Naive thymus-derived CD4-positive, alpha-beta T cell (primary cell): ENCODE measurements around the gene GRM4. TPM values are rescaled to one million over a fixed set of nuclear protein-coding genes. Genes with fewer than 3 reads are reported as not detected.

ENCODE experiments used
- ATAC-seq: fragments of 150-1000 bp; cut with Tn5 transposase; 2 replicates; pipeline ENCODE4 v1.10.0; 2021; ENCODE audit warnings: mild to moderate bottlenecking, moderate library complexity
- CTCF ChIA-PET: fragments of 350-600 bp; sonication (Branson Sonifier 250); formaldehyde crosslinking; loops from one replicate; lab custom pipeline; 2021; ENCODE audit warnings: antibody characterized with exemption; lab: Charles Lee
- POLR2A ChIA-PET: fragments of 350-600 bp; sonication (Branson Sonifier 250); formaldehyde crosslinking; loops from one replicate; lab custom pipeline; 2021; ENCODE audit warnings: antibody characterized with exemption, inconsistent platforms; lab: Charles Lee
- DNase-seq, 9 donors: peaks; one replicate each; pipeline versions ENCODE4 v3.0.0 to v3.0.0-alpha.2; 2020 to 2022; ENCODE audit warnings: mixed read lengths in 1 of 9
- H3K27ac ChIP-seq: one replicate; pipeline ENCODE4 v1.7.0; 2013; ENCODE audit warnings: mild to moderate bottlenecking, low read depth, low read length, moderate library complexity
- H3K27me3 ChIP-seq, 2 donors: one replicate each; pipeline ENCODE4 v1.7.0; 2013; ENCODE audit warnings: low read length in 2 of 2, mild to moderate bottlenecking in 2 of 2, moderate library complexity in 2 of 2; ENCODE audit not compliant: control insufficient read depth in 2 of 2, insufficient read depth in 2 of 2
- H3K36me3 ChIP-seq, 3 experiments: 1 replicate in 2 of 3; 2 replicates in 1 of 3; pipeline ENCODE4 v1.7.0; 2013; ENCODE audit warnings: low read length in 3 of 3, mild to moderate bottlenecking in 3 of 3, moderate library complexity in 1 of 3; ENCODE audit not compliant: insufficient read depth in 3 of 3, control insufficient read depth in 2 of 3
- H3K4me1 ChIP-seq, 2 donors: one replicate each; pipeline ENCODE4 v1.7.0; 2013; ENCODE audit warnings: low read length in 2 of 2, mild to moderate bottlenecking in 2 of 2, moderate library complexity in 1 of 2; ENCODE audit not compliant: control insufficient read depth in 2 of 2, insufficient read depth in 2 of 2
- H3K4me3 ChIP-seq: 2 replicates; pipeline ENCODE4 v1.7.0; 2013; ENCODE audit warnings: mild to moderate bottlenecking, low read length
- H3K9me3 ChIP-seq, 3 experiments: 1 replicate in 2 of 3; 2 replicates in 1 of 3; pipeline ENCODE4 v1.7.0; 2013; ENCODE audit warnings: low read length in 3 of 3; ENCODE audit not compliant: control insufficient read depth in 2 of 3
- H3K27ac Mint-ChIP-seq, 9 donors: one replicate each; pipeline ENCODE4 v1.8.0; 2020 to 2022; ENCODE audit warnings: mixed read lengths in 9 of 9, mild to moderate bottlenecking in 8 of 9, moderate library complexity in 5 of 9, inconsistent platforms in 2 of 9
- H3K27me3 Mint-ChIP-seq, 5 donors: one replicate each; pipeline ENCODE4 v1.8.0; 2021 to 2022; ENCODE audit warnings: mixed read lengths in 5 of 5, mild to moderate bottlenecking in 1 of 5
- H3K36me3 Mint-ChIP-seq, 5 donors: one replicate each; pipeline ENCODE4 v1.8.0; 2020 to 2022; ENCODE audit warnings: mixed read lengths in 5 of 5, mild to moderate bottlenecking in 3 of 5, inconsistent platforms in 1 of 5
- H3K4me1 Mint-ChIP-seq, 7 donors: one replicate each; pipeline ENCODE4 v1.8.0; 2020 to 2022; ENCODE audit warnings: mixed read lengths in 7 of 7, mild to moderate bottlenecking in 3 of 7, inconsistent platforms in 1 of 7
- H3K4me3 Mint-ChIP-seq, 10 donors: one replicate each; pipeline ENCODE4 v1.8.0; 2020 to 2022; ENCODE audit warnings: mild to moderate bottlenecking in 10 of 10, mixed read lengths in 10 of 10, moderate library complexity in 6 of 10, inconsistent platforms in 2 of 10
- H3K9me3 Mint-ChIP-seq, 11 donors: one replicate each; pipeline ENCODE4 v1.8.0; 2020 to 2022; ENCODE audit warnings: mixed read lengths in 11 of 11, mild to moderate bottlenecking in 4 of 11, inconsistent platforms in 1 of 11, moderate library complexity in 1 of 11
- intact Hi-C, 2 donors: fragments of 100-400 bp; cut with micrococcal nuclease; formaldehyde crosslinking; loops; one replicate each; pipeline ENCODE4 v1.15.1; 2023
- polyA plus RNA-seq, 2 donors: library from polyadenylated mRNA; unstranded; fragments of 300-500 nt; fragmentation: Illumina TruSeq; gene quantifications; one replicate each; pipeline ENCODE4 v1.2.3, GENCODE V29; 2021
- total RNA-seq, 6 experiments: library from RNA in 5 of 6; stranded (reverse) in 5 of 6; gene quantifications; 1 replicate in 5 of 6; 2 replicates in 1 of 6; pipeline ENCODE4 v1.2.3 and lab custom pipeline; 2021 to 2026

Gene GRM4
- total and polyA plus RNA-seq, 7 experiments from 2014 or later: not detected

GRCh38 chr6:34150766-34151165 lies 4.9 kb upstream of the GRM4 start:
- no peaks in the 10 kb centered on the region for H3K9me3 ChIP-seq
- intact Hi-C loops: no loop called here
- CTCF ChIA-PET: no interaction called here
- Mint-ChIP-seq H3K4me3 (no peak overlapping the region), H3K27ac (peak overlapping the region in 1 of 9 donors; percentile 56), H3K36me3 (no peaks in the 10 kb centered on the region), H3K4me1 (peaks cover 0 to 12% (median 6%) of the 10 kb centered on the region in 7 donors), H3K27me3 (peaks cover 38 to 87% (median 57%) of the 10 kb centered on the region in 5 donors), H3K9me3 (peaks cover 0 to 2% (median 0%) of the 10 kb centered on the region in 11 donors)
- no peaks in the 10 kb centered on the region for H3K36me3 ChIP-seq
- peaks cover 3 to 9% of the 10 kb centered on the region in 2 donors for H3K4me1 ChIP-seq
- peaks cover 5 to 6% of the 10 kb centered on the region in 2 donors for H3K27me3 ChIP-seq
- POLR2A ChIA-PET: no interaction called here
- DNase-seq (no peak), ATAC-seq (no peak)
- H3K4me3 ChIP-seq: no peak overlapping the region
- H3K27ac ChIP-seq: no peak overlapping the region

- no peaks in the 10 kb centered on the region for H3K36me3 Mint-ChIP-seq
- Histone ChIP-seq H3K4me1 (peaks cover 3 to 9% of the 10 kb centered on the region in 2 donors), H3K27ac (no peak overlapping the region), H3K4me3 (no peak overlapping the region), H3K36me3 (no peaks in the 10 kb centered on the region), H3K27me3 (peaks cover 5 to 6% of the 10 kb centered on the region in 2 donors), H3K9me3 (no peaks in the 10 kb centered on the region)
- H3K9me3 Mint-ChIP-seq: peaks cover 0 to 2% (median 0%) of the 10 kb centered on the region in 11 donors
- DNase-seq (no peak), ATAC-seq (no peak)
- H3K27ac Mint-ChIP-seq: no peak overlapping the region
- H3K27me3 Mint-ChIP-seq: peaks cover 38 to 84% (median 57%) of the 10 kb centered on the region in 5 donors
- ChIA-PET CTCF (interaction anchor here (0.8 kb wide), 2 partner anchors 95 to 379 kb away, joined by 3 to 4 read pairs; no protein-coding TSS in a partner anchor), POLR2A (interaction anchor here (0.6 kb wide), 1 partner anchor 386 kb away, joined by 3 read pairs; no protein-coding TSS in a partner anchor)
- peaks cover 0 to 12% (median 6%) of the 10 kb centered on the region in 7 donors for H3K4me1 Mint-ChIP-seq
- peak overlapping the region in 1 of 10 donors; percentile 4 for H3K4me3 Mint-ChIP-seq
- intact Hi-C loops: no loop called here
Measured at GRCh38 chr6:34149831-34150400, 4.0 kb upstream of the GRM4 start.

GRCh38 chr6:34149452-34149810 lies 3.5 kb upstream of the GRM4 start:
- Mint-ChIP-seq H3K4me3 (no peak overlapping the region), H3K9me3 (peaks cover 0 to 2% (median 0%) of the 10 kb centered on the region in 11 donors), H3K4me1 (peaks cover 0 to 11% (median 4%) of the 10 kb centered on the region in 7 donors), H3K36me3 (no peaks in the 10 kb centered on the region), H3K27me3 (peaks cover 38 to 81% (median 57%) of the 10 kb centered on the region in 5 donors), H3K27ac (no peak overlapping the region)
- H3K36me3 ChIP-seq: no peaks in the 10 kb centered on the region
- peaks cover 5 to 10% of the 10 kb centered on the region in 2 donors for H3K4me1 ChIP-seq
- DNase-seq (no peak), ATAC-seq (no peak)
- peaks cover 5% of the 10 kb centered on the region in 2 donors for H3K27me3 ChIP-seq
- ChIA-PET CTCF (interaction anchor here (0.6 to 0.8 kb wide), 3 partner anchors 94 to 470 kb away, joined by 3 to 4 read pairs (median 3); no protein-coding TSS in a partner anchor), POLR2A (interaction anchor here (0.6 kb wide), 1 partner anchor 385 kb away, joined by 3 read pairs; no protein-coding TSS in a partner anchor)
- H3K4me3 ChIP-seq: no peak overlapping the region
- no peak overlapping the region for H3K27ac ChIP-seq
- no peaks in the 10 kb centered on the region for H3K9me3 ChIP-seq
- intact Hi-C loops: no loop called here

GRCh38 chr6:34148631-34149451 lies 3.0 kb upstream of the GRM4 start:
- ATAC-seq (no peak), DNase-seq (no peak)
- Mint-ChIP-seq H3K27me3 (peaks cover 38 to 77% (median 57%) of the 10 kb centered on the region in 5 donors), H3K4me1 (peaks cover 0 to 9% (median 3%) of the 10 kb centered on the region in 7 donors), H3K4me3 (no peak overlapping the region), H3K36me3 (no peaks in the 10 kb centered on the region), H3K27ac (no peak overlapping the region), H3K9me3 (peaks cover 0 to 2% (median 0%) of the 10 kb centered on the region in 11 donors)
- Histone ChIP-seq H3K27ac (no peak overlapping the region), H3K36me3 (no peaks in the 10 kb centered on the region), H3K27me3 (peaks cover 0 to 8% of the 10 kb centered on the region in 2 donors), H3K4me1 (peaks cover 8 to 10% of the 10 kb centered on the region in 2 donors), H3K4me3 (no peak overlapping the region), H3K9me3 (no peaks in the 10 kb centered on the region)
- intact Hi-C loops: no loop called here
- ChIA-PET POLR2A (interaction anchor here (0.6 kb wide), 1 partner anchor 385 kb away, joined by 3 read pairs; no protein-coding TSS in a partner anchor), CTCF (interaction anchor here (0.6 to 0.9 kb wide), 3 partner anchors 378 to 470 kb away, joined by 3 to 4 read pairs (median 3); no protein-coding TSS in a partner anchor)

GRCh38 chr6:34147906-34148630 lies 2.2 kb upstream of the GRM4 start:
- peaks cover 0 to 17% (median 8%) of the 10 kb centered on the region in 7 donors for H3K4me1 Mint-ChIP-seq
- H3K36me3 Mint-ChIP-seq: no peaks in the 10 kb centered on the region
- peaks cover 15 to 17% of the 10 kb centered on the region in 2 donors for H3K4me1 ChIP-seq
- no peak for ATAC-seq
- H3K27me3 Mint-ChIP-seq: peaks cover 36 to 77% (median 55%) of the 10 kb centered on the region in 5 donors
- no peaks in the 10 kb centered on the region for H3K9me3 ChIP-seq
- no peak overlapping the region for H3K4me3 ChIP-seq
- H3K9me3 Mint-ChIP-seq: peaks cover 0 to 2% (median 0%) of the 10 kb centered on the region in 11 donors
- peak overlapping the region in 1 of 10 donors; percentile 2 for H3K4me3 Mint-ChIP-seq
- peaks cover 0 to 16% of the 10 kb centered on the region in 2 donors for H3K27me3 ChIP-seq
- no peak overlapping the region for H3K27ac ChIP-seq
- CTCF ChIA-PET: interaction anchor here (0.9 kb wide), 1 partner anchor 381 kb away, joined by 3 read pairs; no protein-coding TSS in a partner anchor
- H3K36me3 ChIP-seq: no peaks in the 10 kb centered on the region
- no peak overlapping the region for H3K27ac Mint-ChIP-seq
- POLR2A ChIA-PET: no interaction called here
- intact Hi-C loops: no loop called here
- DNase-seq: no peak
